GM18873 (cell line): ENCODE results near the gene SORCS2.

Experiments
- ATAC-seq: cut with Tn5 transposase; IDR thresholded peaks from one replicate; pipeline ENCODE4 v1.9.1; 2021; ENCODE audit warnings: mild to moderate bottlenecking, moderate library complexity, moderate number of reproducible peaks; ENCODE audit not compliant: unreplicated experiment, low FRiP score

SORCS2 gene

GRCh38 chr4:7362341-7362740 is 170.0 kb downstream of the SORCS2 start:
- ATAC-seq = no peak

- ATAC-seq = no peak
These were observed 170.6 kb downstream of the SORCS2 start for GRCh38 chr4:7362862-7363430.

- no peak for ATAC-seq
These were observed 172.6 kb downstream of the SORCS2 start for GRCh38 chr4:7364979-7365378.

GRCh38 chr4:7365462-7366179 is 173.3 kb downstream of the SORCS2 start:
- ATAC-seq = no peak

- no peak for ATAC-seq
These were observed 174.0 kb downstream of the SORCS2 start for GRCh38 chr4:7366180-7366945.

GRCh38 chr4:7366954-7367353 is 174.6 kb downstream of the SORCS2 start:
- no peak for ATAC-seq

- ATAC-seq = no peak
These were observed 175.1 kb downstream of the SORCS2 start for GRCh38 chr4:7367406-7367805.

- ATAC-seq = no peak
These were observed 175.5 kb downstream of the SORCS2 start for GRCh38 chr4:7367864-7368277.

GRCh38 chr4:7368296-7368695 is 176.0 kb downstream of the SORCS2 start:
- ATAC-seq = no peak

GRCh38 chr4:7369511-7369910 is 177.2 kb downstream of the SORCS2 start:
- no peak for ATAC-seq

GRCh38 chr4:7370038-7370437 is 177.7 kb downstream of the SORCS2 start:
- ATAC-seq = no peak

GRCh38 chr4:7371210-7371941 is 179.0 kb downstream of the SORCS2 start:
- no peak for ATAC-seq

GRCh38 chr4:7372673-7373072 is 180.3 kb downstream of the SORCS2 start:
- no peak for ATAC-seq

- no peak for ATAC-seq
These were observed 182.2 kb downstream of the SORCS2 start for GRCh38 chr4:7374571-7374970.

- no peak for ATAC-seq
These were observed 183.1 kb downstream of the SORCS2 start for GRCh38 chr4:7375427-7375826.

- ATAC-seq = no peak
These were observed 185.0 kb downstream of the SORCS2 start for GRCh38 chr4:7377223-7377865.

- ATAC-seq = no peak
These were observed 186.8 kb downstream of the SORCS2 start for GRCh38 chr4:7379186-7379585.

- ATAC-seq = no peak
These were observed 187.4 kb downstream of the SORCS2 start for GRCh38 chr4:7379719-7380118.

GRCh38 chr4:7381221-7381889 is 189.0 kb downstream of the SORCS2 start:
- no peak for ATAC-seq
